ENCODE results near the gene ARHGAP18. TPM values are rescaled to one million over a fixed set of nuclear protein-coding genes. Genes with fewer than 3 reads are reported as not detected.

The ARHGAP18 gene
- total RNA-seq, 1 donor: 65.8 TPM

DNA sequence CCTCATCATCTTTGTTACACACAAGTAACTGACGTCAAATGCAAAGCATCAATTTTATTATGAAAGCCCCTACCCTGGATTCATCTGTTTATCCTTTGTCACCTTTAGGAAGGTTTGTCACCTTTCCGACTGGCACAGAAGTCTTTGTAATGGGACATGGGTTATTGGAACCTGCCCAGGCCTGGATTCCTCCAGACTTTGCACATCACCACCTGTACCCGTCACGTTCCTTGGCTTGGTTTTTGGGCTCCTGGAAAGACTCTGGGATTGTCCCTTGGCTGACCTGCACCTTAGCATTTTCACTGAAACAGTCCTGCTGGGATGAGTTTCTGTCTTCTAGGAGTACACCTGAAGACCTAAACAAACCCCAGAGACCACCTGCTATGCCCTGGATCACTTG is 15.4 kb upstream of the ARHGAP18 start:
- no peak overlapping the region for H3K4me3 ChIP-seq (ENCODE audit: low read depth, low read length)
- DNase-seq (ENCODE audit: low read depth): no peak
- TF ChIP-seq, protein P1, sequence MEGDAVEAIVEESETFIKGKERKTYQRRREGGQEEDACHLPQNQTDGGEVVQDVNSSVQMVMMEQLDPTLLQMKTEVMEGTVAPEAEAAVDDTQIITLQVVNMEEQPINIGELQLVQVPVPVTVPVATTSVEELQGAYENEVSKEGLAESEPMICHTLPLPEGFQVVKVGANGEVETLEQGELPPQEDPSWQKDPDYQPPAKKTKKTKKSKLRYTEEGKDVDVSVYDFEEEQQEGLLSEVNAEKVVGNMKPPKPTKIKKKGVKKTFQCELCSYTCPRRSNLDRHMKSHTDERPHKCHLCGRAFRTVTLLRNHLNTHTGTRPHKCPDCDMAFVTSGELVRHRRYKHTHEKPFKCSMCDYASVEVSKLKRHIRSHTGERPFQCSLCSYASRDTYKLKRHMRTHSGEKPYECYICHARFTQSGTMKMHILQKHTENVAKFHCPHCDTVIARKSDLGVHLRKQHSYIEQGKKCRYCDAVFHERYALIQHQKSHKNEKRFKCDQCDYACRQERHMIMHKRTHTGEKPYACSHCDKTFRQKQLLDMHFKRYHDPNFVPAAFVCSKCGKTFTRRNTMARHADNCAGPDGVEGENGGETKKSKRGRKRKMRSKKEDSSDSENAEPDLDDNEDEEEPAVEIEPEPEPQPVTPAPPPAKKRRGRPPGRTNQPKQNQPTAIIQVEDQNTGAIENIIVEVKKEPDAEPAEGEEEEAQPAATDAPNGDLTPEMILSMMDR (IDR thresholded peaks at IDR 0.05; ENCODE audit: insufficient read depth, low read length): no peak

DNA sequence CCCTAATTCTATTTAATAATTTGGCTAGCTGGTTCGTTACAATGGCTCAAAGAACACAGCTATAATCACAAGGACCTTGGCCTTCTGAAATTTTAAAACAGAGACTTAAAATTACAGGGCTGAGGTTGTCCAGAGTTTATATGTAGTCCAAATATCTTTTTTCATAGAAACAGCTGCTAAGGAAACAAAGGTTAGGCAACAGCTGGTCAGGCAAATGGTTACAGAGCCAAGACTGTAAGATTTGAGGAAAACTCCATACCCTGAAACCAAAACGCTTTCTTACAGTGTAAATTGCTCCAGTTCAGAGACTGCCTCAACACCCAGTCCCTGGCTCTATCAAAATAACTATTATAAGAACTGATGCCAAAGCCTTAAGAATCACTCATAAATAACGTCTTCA is 9.7 kb upstream of the ARHGAP18 start:
- TF ChIP-seq, protein P1 (IDR thresholded peaks at IDR 0.05; ENCODE audit: insufficient read depth, low read length): no peak
- no peak overlapping the region for H3K4me3 ChIP-seq (ENCODE audit: low read depth, low read length)
- peak; percentile 74 for DNase-seq (ENCODE audit: low read depth)

DNA sequence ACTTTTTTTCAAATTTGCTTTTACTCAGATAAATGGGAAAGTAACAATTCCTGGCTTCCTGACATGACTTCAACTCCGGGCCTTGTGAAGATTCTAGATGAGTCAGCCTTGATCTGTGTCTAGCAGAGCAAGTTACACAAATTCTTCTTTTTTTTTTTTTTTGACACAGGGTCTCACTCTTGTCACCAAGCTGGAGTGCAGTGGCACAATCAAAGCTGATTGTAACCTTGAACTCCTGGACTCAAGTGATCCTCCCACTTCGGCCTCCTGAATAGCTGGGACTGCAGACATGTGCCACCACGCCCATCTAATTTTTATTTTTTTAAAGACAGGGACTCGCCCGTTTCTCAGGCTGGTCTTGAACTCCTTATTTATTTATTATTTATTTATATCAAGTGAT is 7.3 kb upstream of the ARHGAP18 start:
- H3K4me3 ChIP-seq (ENCODE audit: low read depth, low read length): no peak overlapping the region
- TF ChIP-seq, protein P1 (IDR thresholded peaks at IDR 0.05; ENCODE audit: insufficient read depth, low read length): no peak
- DNase-seq (ENCODE audit: low read depth): peak; percentile 54

DNA sequence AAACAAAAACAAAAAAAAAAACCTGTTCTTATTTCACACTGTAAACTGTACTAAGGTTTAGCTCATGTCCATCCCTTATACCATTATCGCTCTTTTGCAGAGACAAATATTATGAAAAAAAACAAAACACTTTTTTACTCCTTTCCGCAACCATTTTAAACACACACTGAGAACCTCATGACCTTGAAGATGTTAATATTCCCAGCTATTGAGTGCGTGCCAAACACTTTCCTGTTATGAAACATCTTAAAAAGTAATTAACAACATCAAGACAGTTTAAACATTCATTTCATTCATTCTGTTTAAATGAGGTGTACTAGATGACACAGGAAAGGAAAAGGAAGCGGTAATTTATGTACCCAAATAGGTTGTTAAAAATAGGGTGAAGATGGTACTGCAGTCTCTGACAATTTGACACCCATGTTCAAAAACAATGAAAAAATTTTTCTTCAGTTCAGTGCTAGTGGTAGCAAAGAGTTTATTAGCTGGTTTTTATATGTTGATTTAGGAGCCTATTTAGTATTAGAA is 3.9 kb upstream of the ARHGAP18 start:
- DNase-seq (ENCODE audit: low read depth): no peak
- no peak overlapping the region for H3K4me3 ChIP-seq (ENCODE audit: low read depth, low read length)
- TF ChIP-seq, protein P1 (IDR thresholded peaks at IDR 0.05; ENCODE audit: insufficient read depth, low read length): no peak

DNA sequence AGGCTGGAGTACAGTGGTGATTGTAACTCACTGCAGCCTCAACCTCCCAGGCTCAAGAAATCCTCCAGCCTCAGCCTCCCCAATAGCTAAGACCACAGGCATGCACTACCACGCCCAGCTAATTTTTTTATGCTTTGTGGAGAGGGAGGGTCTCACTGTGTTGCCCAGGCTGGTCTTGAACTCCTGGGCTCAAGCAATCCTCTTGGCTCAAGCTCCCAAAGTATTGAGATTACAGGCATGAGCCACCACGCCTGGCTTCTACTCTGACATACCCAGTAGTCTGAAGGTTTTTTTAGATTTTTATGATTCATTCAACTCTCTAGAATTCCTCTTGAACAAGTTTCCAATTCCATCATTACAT is 1.3 kb upstream of the ARHGAP18 start:
- TF ChIP-seq, protein P1 (IDR thresholded peaks at IDR 0.05; ENCODE audit: insufficient read depth, low read length): no peak
- H3K4me3 ChIP-seq (ENCODE audit: low read depth, low read length): no peak overlapping the region
- DNase-seq (ENCODE audit: low read depth): no peak

DNA sequence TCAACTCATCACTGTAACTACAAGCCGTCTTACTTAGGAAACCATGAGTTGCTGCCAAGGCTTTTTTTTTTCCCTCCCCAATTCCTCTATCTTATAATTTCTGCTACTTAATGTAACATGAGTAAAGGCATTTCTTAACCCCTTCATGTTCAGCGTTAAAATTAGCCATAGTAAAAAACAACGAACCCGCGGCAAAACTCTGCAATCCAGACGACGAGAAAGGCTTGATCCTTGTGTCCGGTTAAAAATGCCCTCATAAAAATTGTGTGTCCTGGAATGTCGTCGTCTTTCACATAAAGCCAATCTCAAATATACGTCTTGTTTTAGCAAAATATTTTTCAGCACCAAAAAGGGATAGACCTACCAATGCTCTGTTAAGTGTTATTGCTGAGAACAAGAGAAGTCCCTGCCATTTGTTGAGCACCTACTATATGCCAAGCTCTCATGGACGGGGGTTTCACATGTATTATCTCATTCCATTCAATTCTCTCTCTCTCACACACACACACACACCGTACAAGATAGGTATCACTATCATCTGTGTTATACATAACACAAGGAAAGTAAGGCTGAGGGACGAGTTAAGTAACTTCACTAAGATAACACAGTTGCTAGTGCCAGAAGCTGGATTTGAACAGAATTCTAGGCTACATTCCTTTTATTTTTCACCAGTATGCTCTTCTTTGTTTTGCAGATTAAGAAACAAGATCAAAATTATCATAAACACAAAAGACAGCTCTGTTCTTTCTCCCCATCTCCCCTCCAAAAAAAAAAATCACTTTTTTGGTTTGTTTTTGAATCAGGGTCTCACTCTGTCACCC is 683 bp upstream of the ARHGAP18 start:
- TF ChIP-seq, protein P1 (IDR thresholded peaks at IDR 0.05; ENCODE audit: insufficient read depth, low read length): no peak
- H3K4me3 ChIP-seq (ENCODE audit: low read depth, low read length): peak overlapping the region; percentile 81
- DNase-seq (ENCODE audit: low read depth): peak; percentile 28
